Endothelial cell of umbilical vein (primary cell): ENCODE results near the gene NEURL2. TPM values are rescaled to one million over a fixed set of nuclear protein-coding genes. Genes with fewer than 3 reads are reported as not detected.

ENCODE experiments used
- BruUV-seq: library from RNA; stranded (reverse); fragments of 400-500 nt; replicated peaks from 2 replicates; lab custom pipeline; 2021; lab: Mats Ljungman, UMichigan
- CTCF ChIA-PET: fragments of 300-600, 350-600 bp; sonication (Branson Sonifier 250); formaldehyde crosslinking; loops from one replicate; lab custom pipeline; 2021; ENCODE audit warnings: antibody characterized with exemption, inconsistent platforms; lab: Charles Lee
- POLR2A ChIA-PET: fragments of 300-600, 350-600 bp; sonication (Branson Sonifier 250); formaldehyde crosslinking; loops from one replicate; lab custom pipeline; 2021; ENCODE audit warnings: antibody characterized with exemption, inconsistent platforms; lab: Charles Lee
- DNase-seq: peaks from one replicate; pipeline ENCODE4 v3.0.0-alpha.2; 2011; ENCODE audit warnings: low read depth, low spot score
- FAIRE-seq: peaks from 2 replicates; lab custom pipeline; 2011; peaks lifted over from hg19 to GRCh38; lab: Jason Lieb, UNC
- H2AFZ ChIP-seq: 2 replicates; pipeline ENCODE4 v1.6.0; 2012; ENCODE audit warnings: low read depth, low read length, control low read depth, inconsistent platforms
- H3K27ac ChIP-seq: 2 replicates; pipeline ENCODE4 v1.5.1; 2011; ENCODE audit warnings: low read depth, mild to moderate bottlenecking, control low read depth, low read length, moderate library complexity; ENCODE audit not compliant: insufficient read depth
- H3K27me3 ChIP-seq, 2 experiments: 2 replicates each; pipeline versions ENCODE4 v1.6.0 to v1.6.1; 2011; ENCODE audit warnings: low read length in 2 of 2, mixed read lengths in 1 of 2; ENCODE audit not compliant: control insufficient read depth in 2 of 2, insufficient read depth in 2 of 2
- H3K36me3 ChIP-seq, 2 experiments: 2 replicates in 1 of 2; 3 replicates in 1 of 2; pipeline ENCODE4 v1.5.1; 2011; ENCODE audit warnings: low read length in 2 of 2, mild to moderate bottlenecking in 1 of 2, moderate library complexity in 1 of 2; ENCODE audit not compliant: control insufficient read depth in 2 of 2, insufficient read depth in 2 of 2; ENCODE audit errors: extremely low read depth in 1 of 2
- H3K4me1 ChIP-seq: 3 replicates; pipeline ENCODE4 v1.5.1; 2011; ENCODE audit warnings: mild to moderate bottlenecking, low read length; ENCODE audit not compliant: control insufficient read depth, insufficient read depth; ENCODE audit errors: extremely low read depth
- H3K4me2 ChIP-seq: 2 replicates; pipeline ENCODE4 v1.6.1; 2011; ENCODE audit warnings: low read length, control low read depth, mixed read lengths; ENCODE audit not compliant: insufficient read depth
- H3K4me3 ChIP-seq, 3 experiments: fragments of 200-600 bp in 1 of 3; sonication (generic), shearing (Covaris generic) in 1 of 3; replicated peaks in 1 of 3; 2 replicates each; pipeline ENCODE4 v1.5.1; 2011 to 2016; ENCODE audit warnings: control low read depth in 3 of 3, low read length in 3 of 3, mild to moderate bottlenecking in 2 of 3, inconsistent platforms in 1 of 3, low read depth in 1 of 3, moderate library complexity in 1 of 3; ENCODE audit not compliant: insufficient read depth in 1 of 3
- H3K79me2 ChIP-seq: 2 replicates; pipeline ENCODE4 v1.6.0; 2012; ENCODE audit warnings: low read length, inconsistent platforms; ENCODE audit not compliant: control insufficient read depth, insufficient read depth
- H3K9ac ChIP-seq: replicated peaks from 2 replicates; pipeline ENCODE3; 2011; ENCODE audit warnings: low read length, control low read depth; ENCODE audit not compliant: insufficient read depth; ENCODE audit errors: extremely low read depth
- H3K9me1 ChIP-seq: replicated peaks from 3 replicates; pipeline ENCODE4 v1.6.0; 2011; ENCODE audit warnings: mild to moderate bottlenecking, low read length; ENCODE audit not compliant: control insufficient read depth, insufficient read depth; ENCODE audit errors: extremely low read depth
- H3K9me3 ChIP-seq: replicated peaks from 2 replicates; pipeline ENCODE4 v1.5.1; 2012; ENCODE audit warnings: low read length, inconsistent platforms; ENCODE audit not compliant: control insufficient read depth, insufficient read depth
- H4K20me1 ChIP-seq: replicated peaks from 2 replicates; pipeline ENCODE3; 2011; ENCODE audit warnings: mild to moderate bottlenecking, low read length; ENCODE audit not compliant: control insufficient read depth, insufficient read depth; ENCODE audit errors: extremely low read depth
- CTCF ChIP-seq, 2 donors: IDR thresholded peaks; 1 replicate in 1 of 2; 2 replicates in 1 of 2; pipeline ENCODE4 v1.5.1; 2011; ENCODE audit warnings: low read length in 2 of 2, mild to moderate bottlenecking in 2 of 2, moderate library complexity in 2 of 2, control low read depth in 1 of 2, inconsistent platforms in 1 of 2, low read depth in 1 of 2; ENCODE audit not compliant: insufficient read depth in 1 of 2; ENCODE audit errors: extremely low read depth in 1 of 2
- EZH2 ChIP-seq: IDR thresholded peaks from 2 replicates; pipeline ENCODE4 v1.6.1; 2012; ENCODE audit warnings: borderline replicate concordance, low read depth, mild to moderate bottlenecking, moderate library complexity, low read length, inconsistent platforms; ENCODE audit not compliant: severe bottlenecking
- FOS ChIP-seq: IDR thresholded peaks from 2 replicates; pipeline ENCODE4 v1.6.1; 2011; ENCODE audit warnings: mild to moderate bottlenecking, low read length, moderate library complexity, borderline replicate concordance; ENCODE audit not compliant: insufficient read depth
- GATA2 ChIP-seq: IDR thresholded peaks from 2 replicates; pipeline ENCODE4 v1.7.0; 2011; ENCODE audit warnings: low read depth, mild to moderate bottlenecking, moderate library complexity, mixed read lengths, low read length; ENCODE audit not compliant: insufficient read length, insufficient read depth
- JUN ChIP-seq: IDR thresholded peaks from 2 replicates; pipeline ENCODE4 v1.6.1; 2011; ENCODE audit warnings: borderline replicate concordance, low read depth; ENCODE audit not compliant: insufficient read length, insufficient read depth
- MAX ChIP-seq: IDR thresholded peaks from 2 replicates; pipeline ENCODE4 v1.6.1; 2011; ENCODE audit not compliant: insufficient read depth, insufficient read length
- MYC ChIP-seq: IDR thresholded peaks from one replicate; pipeline ENCODE4 v1.6.1; 2011; ENCODE audit warnings: mild to moderate bottlenecking, low read depth, low read length
- POLR2A ChIP-seq: IDR thresholded peaks from 2 replicates; pipeline ENCODE4 v1.6.1; 2012; ENCODE audit warnings: low read depth, mild to moderate bottlenecking, control low read depth, low read length
- POLR2AphosphoS5 ChIP-seq: IDR thresholded peaks from 2 replicates; pipeline ENCODE4 v1.6.1; 2012; ENCODE audit warnings: low read depth, mild to moderate bottlenecking, control low read depth, low read length, moderate library complexity; ENCODE audit not compliant: insufficient read depth
- dilution Hi-C: fragments of 300-500 bp; cut with MboI; formaldehyde crosslinking; loops from one replicate; pipeline ENCODE4 v1.15.0; 2019; ENCODE audit warnings: low sequenced_read_pairs; ENCODE audit not compliant: extremely low pct_ligation_motif_present
- intact Hi-C: fragments of 100-400 bp; cut with micrococcal nuclease; formaldehyde crosslinking; loops from one replicate; pipeline ENCODE4 v1.10.0; 2022
- polyA plus RNA-seq, 4 experiments: library from polyadenylated mRNA; depleted of rRNA in 3 of 4; stranded (reverse) in 3 of 4; unstranded in 1 of 4; fragments of >200 nt; gene quantifications; 2 replicates each; pipeline versions ENCODE4 v1.2.1 to v1.2.3, GENCODE V29; 2011 to 2012; ENCODE audit warnings: missing spikeins in 1 of 4
- total RNA-seq: library from RNA; stranded (reverse); gene quantifications from 2 replicates; pipeline ENCODE4 v1.2.3, GENCODE V29; 2021

NEURL2 gene
- total and polyA plus RNA-seq, 2 donors (not counting 3 experiments of a cell fraction or from before 2014, with no cell fraction given): 2.8 to 5.4 TPM

- Histone ChIP-seq H4K20me1 (no peaks in the 10 kb centered on the region), H2AFZ (no peak overlapping the region), H3K36me3 (peaks cover 0 to 14% of the 10 kb centered on the region in 2 experiments), H3K79me2 (no peaks in the 10 kb centered on the region), H3K4me3 (no peak overlapping the region), H3K27ac (no peak overlapping the region), H3K4me2 (no peak overlapping the region), H3K9ac (no peak overlapping the region), H3K4me1 (peaks cover 22% of the 10 kb centered on the region), H3K27me3 (no peaks in the 10 kb centered on the region), H3K9me3 (no peaks in the 10 kb centered on the region), H3K9me1 (no peaks in the 10 kb centered on the region)
- TF ChIP-seq FOS (no peak), MAX (no peak), CTCF (IDR thresholded peaks at IDR 0.05; ENCODE audit: extremely low read depth in 1 of 2, insufficient read depth in 1 of 2, low read depth in 1 of 2, low read length in 2 of 2) (no peak), MYC (no peak), POLR2AphosphoS5 (no peak), EZH2 (no peak), GATA2 (no peak), POLR2A (no peak), JUN (no peak)
- no TSS peak for BruUV-seq
- intact Hi-C loops (no loop called here), dilution Hi-C loops (no loop called here)
- DNase-seq (no peak), FAIRE-seq (no peak)
- ChIA-PET POLR2A (no interaction called here), CTCF (interaction anchor here (5.0 kb wide), 1 partner anchor 17 kb away, joined by 22 read pairs; the partner anchor contains the start of genes CTSA and NEURL2)
These were observed 17.1 kb upstream of the NEURL2 start for GRCh38 chr20:45908084-45908483.
